ENCODE results near the gene OR7G2.

The OR7G2 gene

GRCh38 chr19:9107375-9107774 lies at the start of gene OR7G2:
Gene OR7G2 (minus strand): TSS chr19:9107475. CDS start chr19:9103243, 4,232 bp downstream.
- FAIRE-seq: no peak

- FAIRE-seq: no peak
These were observed 49.0 kb upstream of the OR7G2 start for GRCh38 chr19:9156304-9156703.

GRCh38 chr19:9155591-9155990 lies 48.3 kb upstream of the OR7G2 start:
- no peak for FAIRE-seq

GRCh38 chr19:9151367-9151766 lies 44.1 kb upstream of the OR7G2 start:
- no peak for FAIRE-seq

GRCh38 chr19:9150650-9151049 lies 43.4 kb upstream of the OR7G2 start:
- FAIRE-seq: no peak

GRCh38 chr19:9149997-9150396 lies 42.7 kb upstream of the OR7G2 start:
- FAIRE-seq: no peak

- FAIRE-seq: no peak
These were observed 41.4 kb upstream of the OR7G2 start for GRCh38 chr19:9148697-9149096.

- no peak for FAIRE-seq
These were observed 39.6 kb upstream of the OR7G2 start for GRCh38 chr19:9146882-9147281.

- FAIRE-seq: no peak
These were observed 37.6 kb upstream of the OR7G2 start for GRCh38 chr19:9144920-9145319.

- FAIRE-seq: peak; percentile 90
These were observed 33.0 kb upstream of the OR7G2 start, which contains the start of gene ZNF317 for GRCh38 chr19:9140159-9140874. Gene ZNF317 (plus strand): TSS chr19:9140397. CDS start chr19:9156017, 15,620 bp downstream.

GRCh38 chr19:9139609-9140158 lies 32.4 kb upstream of the OR7G2 start:
- no peak for FAIRE-seq

- no peak for FAIRE-seq
These were observed 25.1 kb upstream of the OR7G2 start for GRCh38 chr19:9132422-9132821.

- no peak for FAIRE-seq
These were observed 23.7 kb upstream of the OR7G2 start for GRCh38 chr19:9130965-9131364.

- FAIRE-seq: no peak
These were observed 20.9 kb upstream of the OR7G2 start for GRCh38 chr19:9128171-9128570.

GRCh38 chr19:9126900-9127405 lies 19.7 kb upstream of the OR7G2 start, which contains the start of gene OR7G3:
Gene OR7G3 (minus strand): TSS chr19:9126950. CDS start chr19:9126950, 0 bp downstream.
- no peak for FAIRE-seq

- no peak for FAIRE-seq
These were observed 9.3 kb upstream of the OR7G2 start for GRCh38 chr19:9116547-9116946.

- FAIRE-seq: no peak
These were observed 8.1 kb upstream of the OR7G2 start, which contains the start of gene OR7G1 for GRCh38 chr19:9115307-9115813. Gene OR7G1 (minus strand): TSS chr19:9115763. CDS start chr19:9115763, 0 bp downstream.

GRCh38 chr19:9109959-9110358 lies 2.7 kb upstream of the OR7G2 start:
- no peak for FAIRE-seq

- FAIRE-seq: no peak
These were observed 20.5 kb downstream of the OR7G2 start, which contains the start of gene OR1M1 for GRCh38 chr19:9086761-9087160. Gene OR1M1 (plus strand): TSS chr19:9087061. CDS start chr19:9093245, 6,184 bp downstream.

GRCh38 chr19:9078651-9079050 lies 28.6 kb downstream of the OR7G2 start:
- no peak for FAIRE-seq

- no peak for FAIRE-seq
These were observed 30.4 kb downstream of the OR7G2 start for GRCh38 chr19:9076901-9077300.

GRCh38 chr19:9075064-9075949 lies 32.0 kb downstream of the OR7G2 start:
- FAIRE-seq: no peak

GRCh38 chr19:9073806-9074205 lies 33.5 kb downstream of the OR7G2 start:
- no peak for FAIRE-seq
